Measurements from ENCODE around the gene LIPG.
"Not testable (repeated sequence)": the region's sequence is repeated elsewhere in the genome, so short reads cannot be mapped to it uniquely, and the experiment has no call there.

Gene LIPG

GRCh38 chr18:49561289-49562193, at the start of gene LIPG:
LIPG (plus strand) TSS chr18:49562057; CDS start chr18:49562309, 252 bp downstream.
- DNase-seq (ENCODE audit: low read depth), result no peak

GRCh38 chr18:49512876-49513275, 49.0 kb upstream of the LIPG start:
- DNase-seq (ENCODE audit: low read depth), result not testable (repeated sequence)

GRCh38 chr18:49514577-49514976, 47.3 kb upstream of the LIPG start:
- DNase-seq (ENCODE audit: low read depth), result no peak

- not testable (repeated sequence) for DNase-seq (ENCODE audit: low read depth)
These were observed 46.9 kb upstream of the LIPG start for GRCh38 chr18:49515003-49515402.

GRCh38 chr18:49515516-49515915, 46.3 kb upstream of the LIPG start:
- DNase-seq (ENCODE audit: low read depth), result no peak

- no peak for DNase-seq (ENCODE audit: low read depth)
These were observed 44.4 kb upstream of the LIPG start for GRCh38 chr18:49517483-49517882.

GRCh38 chr18:49519101-49519971, 42.5 kb upstream of the LIPG start:
- no peak for DNase-seq (ENCODE audit: low read depth)

- no peak for DNase-seq (ENCODE audit: low read depth)
These were observed 41.2 kb upstream of the LIPG start for GRCh38 chr18:49520661-49521145.

GRCh38 chr18:49521216-49521835, 40.5 kb upstream of the LIPG start:
- DNase-seq (ENCODE audit: low read depth), result no peak

GRCh38 chr18:49523580-49524093, 38.2 kb upstream of the LIPG start:
- not testable (repeated sequence) for DNase-seq (ENCODE audit: low read depth)

GRCh38 chr18:49524349-49524748, 37.5 kb upstream of the LIPG start:
- DNase-seq (ENCODE audit: low read depth), result no peak

GRCh38 chr18:49524951-49525350, 36.9 kb upstream of the LIPG start:
- no peak for DNase-seq (ENCODE audit: low read depth)

- DNase-seq (ENCODE audit: low read depth), result no peak
These were observed 35.9 kb upstream of the LIPG start for GRCh38 chr18:49525981-49526380.

- DNase-seq (ENCODE audit: low read depth), result no peak
These were observed 34.1 kb upstream of the LIPG start for GRCh38 chr18:49527631-49528327.

GRCh38 chr18:49529596-49529995, 32.3 kb upstream of the LIPG start:
- no peak for DNase-seq (ENCODE audit: low read depth)

- DNase-seq (ENCODE audit: low read depth), result no peak
These were observed 30.1 kb upstream of the LIPG start for GRCh38 chr18:49531678-49532153.

GRCh38 chr18:49534846-49535601, 26.8 kb upstream of the LIPG start:
- no peak for DNase-seq (ENCODE audit: low read depth)

- DNase-seq (ENCODE audit: low read depth), result no peak
These were observed 24.5 kb upstream of the LIPG start for GRCh38 chr18:49537232-49537896.

- no peak for DNase-seq (ENCODE audit: low read depth)
These were observed 17.5 kb upstream of the LIPG start for GRCh38 chr18:49544362-49544761.

GRCh38 chr18:49546278-49546677, 15.6 kb upstream of the LIPG start:
- DNase-seq (ENCODE audit: low read depth), result no peak
